Gastroesophageal sphincter (tissue), 3 donors: Measurements from ENCODE around the gene NRXN3.

Experiments used
- CTCF ChIP-seq, 4 experiments: fragments of 200-600 bp in 2 of 4; fragments of 450-650 bp in 2 of 4; sonication (generic) in 1 of 4; IDR thresholded peaks; one replicate each; pipeline ENCODE4 v1.5.1; 2017 to 2019; ENCODE audit warnings: antibody characterized with exemption in 4 of 4, mild to moderate bottlenecking in 2 of 4, moderate library complexity in 2 of 4
- EP300 ChIP-seq: sonication (generic); formaldehyde crosslinking; IDR thresholded peaks from one replicate; pipeline ENCODE4 v1.6.1; 2017; ENCODE audit warnings: antibody characterized with exemption, mild to moderate bottlenecking
- POLR2A ChIP-seq, 2 donors: fragments of 450-650 bp; IDR thresholded peaks; one replicate each; pipeline ENCODE4 v1.6.1; 2017; ENCODE audit warnings: antibody characterized with exemption in 2 of 2, mild to moderate bottlenecking in 2 of 2, moderate library complexity in 1 of 2
- POLR2AphosphoS5 ChIP-seq: sonication (generic); formaldehyde crosslinking; IDR thresholded peaks from one replicate; pipeline ENCODE4 v1.6.1; 2017; ENCODE audit warnings: antibody characterized with exemption

DNA sequence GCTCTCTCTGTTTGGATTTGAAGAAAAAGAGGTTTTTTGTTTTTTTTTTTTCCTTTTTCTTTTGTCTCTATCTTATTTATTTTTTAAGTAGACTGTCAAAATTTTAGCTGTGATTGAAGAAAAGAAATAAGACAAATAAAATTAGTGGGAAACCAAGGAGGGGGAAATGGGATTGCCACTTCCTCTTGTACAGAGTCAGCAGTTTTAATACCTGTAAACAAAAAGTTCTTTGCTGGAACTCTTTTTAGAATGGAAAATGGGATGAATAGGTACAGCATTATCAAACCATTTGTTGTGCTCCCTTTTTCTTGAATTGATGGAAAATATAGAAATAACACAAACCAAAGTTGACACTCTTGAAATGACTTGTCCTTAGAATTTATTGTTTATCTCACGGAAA lies 1360.4 kb downstream of the NRXN3 start:
- no peak for TF ChIP-seq CTCF (IDR thresholded peaks at IDR 0.05)
- no peak for TF ChIP-seq POLR2AphosphoS5
- no peak for TF ChIP-seq EP300
- no peak for TF ChIP-seq POLR2A (IDR thresholded peaks at IDR 0.05)
